ENCODE measurements around the gene FLOT2. TPM values are rescaled to one million over a fixed set of nuclear protein-coding genes. Genes with fewer than 3 reads are reported as not detected.

Gene FLOT2
- total RNA-seq, 4 donors from 2014 or later, result 44.8 to 81.8 (median 65.2) TPM

DNA sequence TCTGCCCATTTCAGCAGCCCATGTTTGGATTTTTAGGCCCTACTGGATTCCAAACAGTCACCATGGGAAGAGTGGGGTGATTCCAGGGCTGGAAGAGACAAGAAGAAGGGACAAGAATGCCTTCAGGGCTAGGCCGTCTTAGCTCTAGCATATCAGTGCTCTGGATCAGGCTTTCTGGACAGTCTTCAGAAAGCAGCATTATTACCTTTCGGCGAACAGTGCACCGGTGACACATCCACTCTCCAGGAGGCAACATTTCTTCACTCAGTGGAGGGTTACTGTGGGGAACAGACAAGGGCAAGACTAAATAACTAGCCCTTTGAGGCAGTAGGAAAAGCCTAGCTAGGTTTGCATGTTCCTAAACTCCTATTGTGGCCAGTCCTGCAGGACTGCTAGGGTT is 29.3 kb upstream of the FLOT2 start:
- peaks cover 12 to 70% (median 12%) of the 10 kb centered on the region in 3 donors for H3K36me3 ChIP-seq
- H3K27me3 ChIP-seq, result no peaks in the 10 kb centered on the region
- no peak overlapping the region for H3K4me3 ChIP-seq
- no peak for TF ChIP-seq POLR2A (IDR thresholded peaks at IDR 0.05)
- TF ChIP-seq, protein P1, sequence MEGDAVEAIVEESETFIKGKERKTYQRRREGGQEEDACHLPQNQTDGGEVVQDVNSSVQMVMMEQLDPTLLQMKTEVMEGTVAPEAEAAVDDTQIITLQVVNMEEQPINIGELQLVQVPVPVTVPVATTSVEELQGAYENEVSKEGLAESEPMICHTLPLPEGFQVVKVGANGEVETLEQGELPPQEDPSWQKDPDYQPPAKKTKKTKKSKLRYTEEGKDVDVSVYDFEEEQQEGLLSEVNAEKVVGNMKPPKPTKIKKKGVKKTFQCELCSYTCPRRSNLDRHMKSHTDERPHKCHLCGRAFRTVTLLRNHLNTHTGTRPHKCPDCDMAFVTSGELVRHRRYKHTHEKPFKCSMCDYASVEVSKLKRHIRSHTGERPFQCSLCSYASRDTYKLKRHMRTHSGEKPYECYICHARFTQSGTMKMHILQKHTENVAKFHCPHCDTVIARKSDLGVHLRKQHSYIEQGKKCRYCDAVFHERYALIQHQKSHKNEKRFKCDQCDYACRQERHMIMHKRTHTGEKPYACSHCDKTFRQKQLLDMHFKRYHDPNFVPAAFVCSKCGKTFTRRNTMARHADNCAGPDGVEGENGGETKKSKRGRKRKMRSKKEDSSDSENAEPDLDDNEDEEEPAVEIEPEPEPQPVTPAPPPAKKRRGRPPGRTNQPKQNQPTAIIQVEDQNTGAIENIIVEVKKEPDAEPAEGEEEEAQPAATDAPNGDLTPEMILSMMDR (IDR thresholded peaks at IDR 0.05), result no peak
- intact Hi-C loops (cut with DNase I), result no loop called here
- peaks cover 0 to 6% (median 4%) of the 10 kb centered on the region in 3 donors for H3K9me3 ChIP-seq
- H3K27ac ChIP-seq, result peak overlapping the region in 3 of 4 donors; percentile 46 to 63 (median 62)
- peaks cover 0 to 26% (median 4%) of the 10 kb centered on the region in 3 donors for H3K4me1 ChIP-seq
- no peak for DNase-seq
- 88 to 93% methylated on average over 4 of the region's 4 CpGs for WGBS, 2 donors

DNA sequence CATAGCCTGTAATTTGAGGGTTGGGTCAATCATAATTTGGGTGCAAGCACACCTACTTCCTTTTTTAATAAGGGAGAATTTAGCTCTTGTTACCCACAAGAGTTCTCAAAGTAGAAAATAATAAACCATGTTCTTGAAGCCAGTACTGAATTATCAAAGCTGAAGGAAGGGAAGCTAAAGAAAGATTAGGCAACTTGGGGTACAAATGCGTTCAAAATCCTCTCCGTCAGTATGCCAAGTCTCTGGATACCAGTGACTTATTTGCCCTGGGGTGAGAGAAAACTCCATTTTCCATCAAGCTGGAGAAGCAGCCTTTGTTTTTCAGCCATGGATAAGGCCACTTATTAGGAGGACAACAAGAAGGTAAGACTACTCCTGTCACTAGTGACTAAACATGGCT is 28.8 kb upstream of the FLOT2 start:
- H3K27me3 ChIP-seq, result no peaks in the 10 kb centered on the region
- H3K27ac ChIP-seq, result peak overlapping the region in 3 of 4 donors; percentile 46 to 63 (median 62)
- H3K4me1 ChIP-seq, result peaks cover 0 to 26% (median 4%) of the 10 kb centered on the region in 3 donors
- peaks cover 12 to 74% (median 12%) of the 10 kb centered on the region in 3 donors for H3K36me3 ChIP-seq
- no peak for TF ChIP-seq POLR2A (IDR thresholded peaks at IDR 0.05)
- TF ChIP-seq, protein P1 (IDR thresholded peaks at IDR 0.05), result no peak
- WGBS, 2 donors, result 63 to 77% methylated on average over 2 of the region's 2 CpGs
- intact Hi-C loops (cut with DNase I), result no loop called here
- peaks cover 0 to 6% (median 4%) of the 10 kb centered on the region in 3 donors for H3K9me3 ChIP-seq
- no peak overlapping the region for H3K4me3 ChIP-seq
- no peak for DNase-seq

DNA sequence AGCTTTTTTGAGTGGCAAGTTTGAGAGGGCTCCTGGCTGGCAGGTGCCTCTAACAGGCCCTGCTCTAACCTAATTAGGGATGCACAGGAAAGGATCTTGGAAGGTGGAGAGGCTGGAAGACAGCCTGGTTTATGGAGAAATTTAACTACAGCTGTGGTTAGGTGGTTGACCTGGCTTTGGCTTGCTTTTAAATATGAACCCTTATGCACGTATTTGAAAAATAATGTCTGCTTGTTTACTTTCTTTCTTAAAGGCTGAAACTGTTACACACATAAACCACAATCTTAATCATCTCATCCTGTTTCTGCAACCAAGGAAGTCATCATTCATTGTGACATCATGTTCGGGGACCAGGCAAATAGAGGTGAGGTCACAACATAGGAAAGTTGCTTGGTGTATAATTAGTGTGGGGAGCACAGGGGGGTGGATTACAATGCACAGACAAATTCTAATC is 28.4 kb upstream of the FLOT2 start:
- H3K4me3 ChIP-seq, result no peak overlapping the region
- intact Hi-C loops (cut with DNase I), result no loop called here
- no peaks in the 10 kb centered on the region for H3K27me3 ChIP-seq
- peak overlapping the region; percentile 9 to 72 (median 52) for H3K27ac ChIP-seq
- peaks cover 12 to 78% (median 17%) of the 10 kb centered on the region in 3 donors for H3K36me3 ChIP-seq
- H3K4me1 ChIP-seq, result peaks cover 0 to 26% (median 4%) of the 10 kb centered on the region in 3 donors
- 8 to 9% methylated on average over 2 of the region's 2 CpGs for WGBS, 2 donors
- no peak for TF ChIP-seq POLR2A (IDR thresholded peaks at IDR 0.05)
- TF ChIP-seq, protein P1 (IDR thresholded peaks at IDR 0.05), result no peak
- H3K9me3 ChIP-seq, result peaks cover 0 to 6% (median 4%) of the 10 kb centered on the region in 3 donors
- DNase-seq, result no peak

DNA sequence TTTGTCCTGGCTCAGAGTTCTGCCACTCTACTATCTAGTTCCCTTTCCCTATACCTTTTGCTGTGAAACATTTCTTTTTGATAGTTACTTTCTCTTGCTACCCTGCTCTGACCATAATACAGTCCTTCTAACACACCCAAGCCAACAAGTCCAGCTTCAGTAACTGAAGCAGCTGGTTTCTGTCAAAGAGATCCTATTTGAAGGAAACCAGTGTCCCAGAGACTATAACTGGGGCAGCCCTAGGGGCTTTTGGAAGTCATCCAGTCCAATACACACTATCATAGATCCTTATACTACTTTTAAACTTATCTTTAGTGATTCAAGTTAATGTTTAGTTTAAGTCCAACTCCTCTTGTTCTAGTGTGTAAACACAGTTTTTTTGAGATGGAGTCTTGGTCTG is 22.7 kb upstream of the FLOT2 start:
- H3K27me3 ChIP-seq, result no peaks in the 10 kb centered on the region
- H3K4me1 ChIP-seq, result peaks cover 0 to 17% (median 0%) of the 10 kb centered on the region in 3 donors
- H3K36me3 ChIP-seq, result peaks cover 28 to 100% (median 64%) of the 10 kb centered on the region in 3 donors
- H3K27ac ChIP-seq, result no peak overlapping the region
- no peak overlapping the region for H3K4me3 ChIP-seq
- no peak for DNase-seq
- intact Hi-C loops (cut with DNase I), result no loop called here
- no peak for TF ChIP-seq POLR2A (IDR thresholded peaks at IDR 0.05)
- TF ChIP-seq, protein P1 (IDR thresholded peaks at IDR 0.05), result no peak
- H3K9me3 ChIP-seq, result no peaks in the 10 kb centered on the region

DNA sequence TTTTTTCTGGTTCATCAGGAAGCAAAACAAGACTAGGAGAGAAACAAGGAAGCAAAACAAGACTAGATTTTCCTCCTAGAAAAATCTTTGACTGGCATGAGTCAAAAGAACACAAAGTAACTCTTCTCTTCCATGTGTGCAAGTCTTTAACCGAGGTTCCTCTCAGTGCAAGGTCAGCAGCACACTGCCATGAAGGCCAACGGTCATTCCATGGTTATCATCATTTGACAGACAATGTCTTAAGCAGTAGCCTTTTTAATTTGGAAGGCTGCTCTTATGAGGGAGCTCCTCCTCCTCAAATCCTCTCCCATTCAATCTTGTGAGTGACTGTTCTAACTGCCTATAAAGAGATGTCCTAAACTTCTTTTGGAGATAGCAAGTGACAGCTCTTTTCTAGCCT is 20.8 kb upstream of the FLOT2 start:
- H3K27ac ChIP-seq, result no peak overlapping the region
- no peaks in the 10 kb centered on the region for H3K27me3 ChIP-seq
- 66 to 82% methylated on average over 2 of the region's 2 CpGs for WGBS, 2 donors
- peaks cover 21 to 98% (median 67%) of the 10 kb centered on the region in 3 donors for H3K36me3 ChIP-seq
- H3K4me1 ChIP-seq, result peaks cover 0 to 14% (median 0%) of the 10 kb centered on the region in 3 donors
- no peak overlapping the region for H3K4me3 ChIP-seq
- intact Hi-C loops (cut with DNase I), result loop anchor here (10.0 kb wide), 1 partner anchor 153 kb away; no protein-coding TSS in a partner anchor
- DNase-seq, result no peak
- TF ChIP-seq, protein P1 (IDR thresholded peaks at IDR 0.05), result no peak
- TF ChIP-seq POLR2A (IDR thresholded peaks at IDR 0.05), result no peak
- no peaks in the 10 kb centered on the region for H3K9me3 ChIP-seq

Measured in esophagus squamous epithelium (tissue), 5 donors.